Hippocampal formation (tissue), 2 donors: ENCODE data around the gene AKT1.
A peak's percentile ranks its signal among the peaks of the same experiment; 100 is the strongest.
"Not testable (repeated sequence)": the region's sequence is repeated elsewhere in the genome, so short reads cannot be mapped to it uniquely, and the experiment has no call there.

Experiments
- DNase-seq, 2 donors: peaks; one replicate each; lab custom pipeline; 2025; lab: John Stamatoyannopoulos, UW

The AKT1 gene

DNA sequence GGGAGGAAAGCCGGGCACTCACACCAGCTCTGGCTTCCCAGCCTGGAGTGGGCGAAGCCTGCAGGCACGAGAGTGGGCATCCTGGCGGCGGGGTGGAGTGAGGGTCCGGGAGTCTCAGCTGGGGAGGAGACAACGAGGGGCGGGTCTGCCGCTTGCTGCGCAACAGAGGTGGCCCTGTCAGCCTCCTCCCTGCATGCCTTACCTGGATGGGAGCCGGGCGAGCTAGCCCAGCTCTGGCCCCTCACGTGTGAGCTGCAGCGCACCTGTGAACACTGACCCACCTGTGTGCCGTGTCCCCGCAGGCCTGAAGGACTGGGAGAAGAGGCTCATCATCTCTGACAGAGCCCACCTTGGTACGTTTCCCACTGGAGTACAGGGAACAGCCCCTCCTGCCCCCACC is 56.5 kb downstream of the AKT1 start:
- DNase-seq: no peak

DNA sequence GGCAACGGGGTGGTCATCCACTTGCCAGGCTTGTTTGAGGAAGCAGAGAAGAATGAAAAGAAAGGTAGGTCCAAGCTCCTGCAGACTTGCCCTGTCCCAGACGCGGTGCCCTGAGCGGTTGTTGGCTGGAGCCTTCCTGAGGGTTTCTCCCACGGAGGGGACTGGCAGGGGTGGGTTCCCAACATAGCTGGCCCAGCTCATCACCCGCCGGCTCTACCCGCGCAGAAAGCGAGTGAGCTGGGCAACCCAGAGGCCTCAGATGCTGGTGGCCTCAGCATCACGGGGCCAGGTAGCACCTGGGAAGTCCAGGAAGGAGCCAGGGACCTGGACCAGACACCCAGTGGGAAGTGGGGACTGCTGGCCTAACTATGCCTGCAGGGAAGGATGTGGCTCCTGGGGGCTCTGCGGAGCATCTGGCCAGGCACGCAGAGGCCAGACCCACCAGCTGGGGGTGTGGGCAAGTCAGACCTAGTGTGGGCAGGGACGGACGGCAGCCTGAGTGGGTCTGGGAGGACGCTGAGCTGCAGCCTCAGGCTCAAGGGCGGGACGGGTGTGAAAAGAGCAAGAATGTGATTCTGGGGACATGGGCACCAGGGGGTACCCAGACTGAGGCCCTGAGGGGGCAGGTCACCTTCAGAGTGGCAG is 57.1 kb downstream of the AKT1 start:
- DNase-seq: no peak

DNA sequence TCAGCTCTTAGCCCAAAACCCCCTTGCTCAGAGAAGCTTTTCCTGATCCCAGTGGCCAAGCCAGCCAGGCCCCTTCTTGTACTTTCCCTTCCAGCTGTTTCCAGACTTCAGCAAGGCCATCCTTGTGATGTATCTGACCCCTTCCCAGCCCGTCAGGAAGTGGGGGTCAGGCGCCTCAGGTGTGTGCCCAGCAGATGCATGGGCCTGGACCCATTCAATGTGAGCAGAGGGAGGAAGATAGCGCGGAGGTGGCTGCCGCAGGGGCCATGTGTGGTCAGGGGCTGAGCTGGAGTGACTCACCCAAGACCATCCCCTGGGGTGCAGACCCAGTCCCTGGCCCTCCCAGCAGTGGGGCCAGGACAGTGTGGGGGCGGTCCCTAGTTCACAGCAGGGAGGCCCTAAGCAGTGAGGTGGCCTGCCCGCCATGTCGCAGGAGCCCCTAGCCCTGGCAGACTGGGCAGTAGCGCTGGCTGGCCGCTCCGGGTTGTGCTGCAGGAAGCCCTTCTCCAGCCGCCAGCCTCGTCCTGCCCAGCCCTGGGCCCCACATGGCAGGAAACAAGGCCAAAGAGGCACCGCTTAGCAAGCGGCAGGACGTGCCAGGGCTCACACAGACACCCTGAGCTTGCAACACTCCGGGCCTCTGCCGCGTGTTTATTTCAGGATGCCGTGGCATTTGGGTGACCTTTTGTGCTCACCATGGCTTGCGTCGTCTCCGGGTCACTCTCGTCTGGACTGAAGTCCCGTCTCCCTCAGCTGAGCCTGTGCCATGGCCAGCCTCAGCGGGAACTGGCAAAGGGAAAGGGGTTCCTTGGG is 59.5 kb downstream of the AKT1 start:
- peak; percentile 57 to 59 for DNase-seq

DNA sequence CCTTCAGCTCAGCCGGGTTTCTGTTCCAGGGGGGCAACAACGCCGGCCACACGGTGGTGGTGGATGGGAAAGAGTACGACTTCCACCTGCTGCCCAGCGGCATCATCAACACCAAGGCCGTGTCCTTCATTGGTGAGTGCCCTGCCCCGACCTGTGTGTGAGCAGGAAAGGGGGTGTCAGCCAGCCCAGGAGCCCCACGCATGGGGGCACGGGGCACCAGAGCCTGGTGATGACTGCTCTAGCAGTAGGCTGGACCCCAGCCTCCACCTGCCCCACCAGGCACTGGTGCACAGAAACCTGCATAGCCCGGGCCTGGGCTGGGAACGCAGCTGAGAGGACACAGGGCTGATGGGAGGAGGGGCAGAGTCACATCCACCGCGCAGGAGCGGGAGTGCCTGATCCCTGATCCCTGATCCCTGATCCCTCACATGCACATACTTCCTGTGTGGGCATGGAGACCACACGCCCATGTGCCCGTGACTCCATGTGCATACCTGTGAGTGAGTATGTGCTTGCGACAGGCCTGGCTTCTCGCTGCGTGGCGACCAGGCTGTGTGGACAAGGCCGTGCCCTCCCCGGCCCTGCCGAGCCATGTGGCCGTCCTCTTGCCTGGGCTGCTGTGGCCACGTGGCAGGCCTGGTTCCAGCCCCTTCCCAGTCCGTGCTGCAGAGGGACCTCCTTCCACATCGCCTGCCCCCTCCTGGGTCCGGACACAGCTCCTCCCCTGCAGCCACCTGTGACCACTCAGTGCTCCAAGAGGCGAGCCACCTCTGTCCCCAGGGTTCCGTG is 60.4 kb downstream of the AKT1 start:
- no peak for DNase-seq

- DNase-seq: no peak
Measured at GRCh38 chr14:104734601-104734990, 61.0 kb downstream of the AKT1 start.

DNA sequence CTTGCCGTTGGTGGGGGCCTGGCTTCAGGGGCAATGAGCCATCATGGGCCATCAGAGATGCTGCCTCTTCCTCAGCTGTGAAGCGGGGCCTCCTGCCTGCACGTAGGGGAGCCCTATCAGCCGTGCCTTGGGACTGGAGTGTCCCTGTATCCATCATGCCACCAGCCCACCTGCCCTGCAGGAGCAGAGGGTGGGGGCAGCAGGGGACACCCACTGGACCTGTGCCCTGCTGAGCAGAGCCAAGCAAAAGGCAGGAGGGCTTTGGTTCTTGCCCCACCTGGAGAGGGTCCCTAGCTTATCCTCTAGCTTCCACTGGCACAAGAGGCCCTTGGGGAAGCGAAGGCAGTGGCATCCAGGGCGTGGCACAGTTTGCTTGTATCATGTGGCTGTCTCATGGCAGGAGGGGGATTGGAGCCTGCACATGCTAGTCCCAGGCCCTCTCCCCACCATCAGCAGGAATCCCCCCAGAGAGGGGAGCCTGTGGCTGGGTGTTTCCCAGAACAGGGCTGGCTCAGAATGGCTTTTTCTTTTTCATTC is 61.4 kb downstream of the AKT1 start:
- no peak for DNase-seq

DNA sequence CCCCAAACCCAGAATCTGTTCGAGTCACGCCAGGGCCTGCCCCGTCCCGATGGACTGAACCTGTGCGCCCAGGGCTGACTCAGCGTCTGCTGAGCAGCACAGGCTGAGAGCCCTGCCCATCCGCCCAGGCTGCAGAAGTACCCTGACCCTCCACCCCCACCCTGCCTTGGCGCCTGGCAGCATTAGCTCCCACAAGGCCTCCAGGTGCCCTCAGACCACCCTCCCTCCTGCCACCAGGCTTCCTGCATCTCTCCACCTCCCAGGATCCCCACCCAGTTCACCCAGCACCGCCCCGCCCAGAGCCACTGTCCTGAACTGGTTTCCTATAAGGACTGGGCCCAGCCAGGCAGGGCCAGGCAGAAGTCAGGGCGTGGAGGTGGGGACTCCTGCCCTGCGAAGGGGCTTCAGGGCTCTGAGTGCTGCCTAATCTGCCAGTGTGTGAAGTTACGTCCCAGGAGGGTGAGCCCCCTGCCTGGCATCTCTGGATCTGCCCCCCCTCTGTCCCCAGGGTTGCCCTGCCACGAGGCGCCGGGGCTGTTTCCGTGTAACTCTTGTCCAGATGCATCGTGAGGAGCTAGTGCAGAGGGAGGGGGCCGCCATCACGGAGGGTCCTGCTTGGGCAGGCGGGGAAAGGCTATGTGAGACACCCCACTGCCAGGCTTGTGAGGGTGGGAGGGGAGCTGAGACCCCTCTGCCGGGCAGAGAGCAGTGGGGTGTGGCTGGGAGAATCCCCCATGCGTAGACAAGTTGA is 62.4 kb downstream of the AKT1 start:
- no peak for DNase-seq

GRCh38 chr14:104732355-104732804 is 63.2 kb downstream of the AKT1 start:
- DNase-seq: no peak

DNA sequence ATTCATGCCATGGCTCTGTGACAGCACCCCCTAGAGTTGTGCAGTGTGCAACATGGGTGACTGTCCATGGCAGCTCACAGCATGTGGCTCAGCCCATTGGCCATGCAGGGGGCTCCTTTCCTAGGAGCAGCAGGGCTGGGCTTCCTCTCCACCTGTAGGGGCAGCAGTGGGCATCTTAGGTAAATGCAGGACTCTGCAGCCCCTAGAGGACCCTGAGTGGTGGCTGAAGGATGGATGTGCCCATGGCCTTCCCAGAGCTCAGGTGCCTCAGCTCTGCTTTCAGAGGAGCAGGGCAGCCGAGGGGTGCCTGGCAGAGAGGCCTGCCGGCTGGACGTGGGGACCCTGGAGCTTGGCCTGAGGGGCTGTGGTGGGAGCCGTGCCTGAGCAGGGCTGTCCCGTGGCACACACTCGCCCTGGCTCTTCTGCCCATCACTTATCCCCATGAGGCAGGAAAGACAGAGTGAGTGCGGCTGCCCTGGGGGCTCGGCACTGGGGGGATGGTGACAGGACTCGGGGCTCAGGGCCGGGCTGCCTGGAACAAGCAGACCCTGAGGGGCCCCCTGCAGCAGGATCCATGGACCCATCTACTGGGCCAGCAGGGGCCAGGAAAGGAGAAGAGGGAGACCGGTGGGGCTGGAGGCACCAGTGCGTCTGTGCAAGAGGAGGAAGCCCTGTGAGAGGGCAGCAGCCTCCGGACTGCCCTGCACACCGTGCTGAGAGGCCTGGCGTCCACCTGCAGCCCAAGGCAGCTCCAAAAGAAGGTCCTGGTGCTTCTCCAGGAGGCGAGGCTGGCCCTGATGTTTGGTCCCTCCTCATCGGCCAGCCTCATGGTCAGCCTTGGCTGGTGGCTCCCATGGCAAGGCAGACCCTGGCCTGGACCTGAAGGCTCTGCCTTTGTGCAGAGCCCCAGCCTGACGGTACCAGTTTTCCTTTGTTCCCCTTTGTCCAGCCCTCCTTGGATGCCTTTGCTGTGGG is 63.9 kb downstream of the AKT1 start:
- DNase-seq: no peak

GRCh38 chr14:104730487-104730886 is 65.1 kb downstream of the AKT1 start:
- DNase-seq: no peak

DNA sequence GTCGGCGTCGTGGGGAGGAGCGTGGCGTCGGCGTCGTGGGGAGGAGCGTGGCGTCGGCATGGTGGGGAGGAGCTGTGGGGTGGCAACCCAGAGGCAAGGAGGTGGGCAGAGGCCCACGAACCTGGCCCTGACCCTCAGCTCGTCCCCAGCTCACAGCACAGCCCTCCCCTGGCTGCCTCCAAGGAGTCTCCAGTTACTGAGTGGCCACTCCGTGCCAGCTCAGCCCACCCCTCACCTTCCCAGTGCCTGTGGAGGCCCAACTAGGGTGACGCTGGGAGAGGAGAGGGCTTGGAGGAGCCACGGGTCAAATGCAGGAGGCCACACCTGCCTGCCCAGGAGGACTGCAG is 65.7 kb downstream of the AKT1 start:
- no peak for DNase-seq

DNA sequence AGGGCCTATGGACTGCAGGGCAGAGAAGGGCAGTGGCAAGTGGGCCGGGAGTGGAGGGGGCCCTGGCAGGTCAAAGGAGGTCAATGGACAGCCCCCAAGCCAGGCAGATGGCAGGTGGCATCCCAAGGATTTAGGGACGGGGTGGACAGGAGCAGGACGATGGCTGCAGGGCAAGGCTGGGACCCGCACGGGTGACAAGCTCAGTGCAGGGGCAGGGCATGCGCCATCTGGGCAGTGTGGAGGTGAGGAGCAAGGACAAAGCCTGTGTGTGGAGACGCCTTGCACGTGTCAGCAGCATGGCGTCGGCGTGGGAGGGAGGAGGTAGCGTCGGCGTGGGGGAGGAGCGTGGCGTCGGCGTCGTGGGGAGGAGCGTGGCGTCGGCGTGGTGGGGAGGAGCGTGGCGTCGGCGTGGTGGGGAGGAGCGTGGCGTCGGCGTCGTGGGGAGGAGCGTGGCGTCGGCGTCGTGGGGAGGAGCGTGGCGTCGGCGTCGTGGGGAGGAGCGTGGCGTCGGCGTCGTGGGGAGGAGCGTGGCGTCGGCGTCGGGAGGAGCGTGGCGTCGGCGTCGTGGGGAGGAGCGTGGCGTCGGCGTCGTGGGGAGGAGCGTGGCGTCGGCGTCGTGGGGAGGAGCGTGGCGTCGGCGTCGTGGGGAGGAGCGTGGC is 66.2 kb downstream of the AKT1 start:
- DNase-seq: not testable (repeated sequence)

GRCh38 chr14:104728631-104729030 is 66.9 kb downstream of the AKT1 start:
- DNase-seq: no peak

DNA sequence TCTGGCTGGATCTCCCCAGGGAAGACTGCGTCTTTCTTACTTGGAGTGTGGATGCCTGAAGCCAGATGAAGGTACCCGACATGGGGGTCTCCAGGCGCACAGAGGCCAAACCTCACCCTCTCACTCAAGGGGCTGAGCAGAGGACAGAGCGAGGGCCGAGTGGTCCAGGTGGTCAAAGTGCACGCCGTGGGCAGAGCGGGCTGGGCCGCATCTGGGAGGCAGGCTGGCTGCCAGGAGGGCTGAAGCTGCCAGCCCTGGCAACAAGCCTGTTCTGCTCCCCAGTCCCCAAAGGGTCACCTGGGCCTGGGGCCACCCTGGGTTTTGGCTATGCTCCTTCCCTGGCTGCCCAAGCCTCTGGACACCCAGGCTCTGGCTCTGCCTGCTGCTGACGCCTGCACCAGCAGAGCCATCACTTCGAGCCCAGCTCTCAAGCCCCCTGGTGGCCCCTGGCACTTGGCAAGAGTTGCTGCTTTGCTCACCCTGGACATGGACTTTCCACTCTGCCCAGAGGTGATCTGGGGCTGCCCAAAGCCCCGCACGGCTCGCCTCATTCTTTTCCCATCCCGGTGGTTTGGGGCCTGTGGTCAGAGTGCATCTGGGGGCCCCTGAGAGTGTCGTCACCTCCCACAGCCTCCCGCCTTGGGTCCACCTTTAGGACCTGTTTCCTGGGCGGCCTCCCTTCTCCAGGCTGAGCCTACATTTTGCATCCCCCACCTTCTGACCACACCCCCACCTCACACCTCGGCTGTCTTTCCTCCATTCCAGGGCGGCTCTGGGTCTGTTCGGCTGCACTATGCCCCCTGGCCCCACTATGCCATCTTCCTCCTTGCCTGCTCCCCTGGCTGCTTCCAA is 68.7 kb downstream of the AKT1 start:
- DNase-seq: no peak

GRCh38 chr14:104725772-104726548 is 69.6 kb downstream of the AKT1 start:
- no peak for DNase-seq

DNA sequence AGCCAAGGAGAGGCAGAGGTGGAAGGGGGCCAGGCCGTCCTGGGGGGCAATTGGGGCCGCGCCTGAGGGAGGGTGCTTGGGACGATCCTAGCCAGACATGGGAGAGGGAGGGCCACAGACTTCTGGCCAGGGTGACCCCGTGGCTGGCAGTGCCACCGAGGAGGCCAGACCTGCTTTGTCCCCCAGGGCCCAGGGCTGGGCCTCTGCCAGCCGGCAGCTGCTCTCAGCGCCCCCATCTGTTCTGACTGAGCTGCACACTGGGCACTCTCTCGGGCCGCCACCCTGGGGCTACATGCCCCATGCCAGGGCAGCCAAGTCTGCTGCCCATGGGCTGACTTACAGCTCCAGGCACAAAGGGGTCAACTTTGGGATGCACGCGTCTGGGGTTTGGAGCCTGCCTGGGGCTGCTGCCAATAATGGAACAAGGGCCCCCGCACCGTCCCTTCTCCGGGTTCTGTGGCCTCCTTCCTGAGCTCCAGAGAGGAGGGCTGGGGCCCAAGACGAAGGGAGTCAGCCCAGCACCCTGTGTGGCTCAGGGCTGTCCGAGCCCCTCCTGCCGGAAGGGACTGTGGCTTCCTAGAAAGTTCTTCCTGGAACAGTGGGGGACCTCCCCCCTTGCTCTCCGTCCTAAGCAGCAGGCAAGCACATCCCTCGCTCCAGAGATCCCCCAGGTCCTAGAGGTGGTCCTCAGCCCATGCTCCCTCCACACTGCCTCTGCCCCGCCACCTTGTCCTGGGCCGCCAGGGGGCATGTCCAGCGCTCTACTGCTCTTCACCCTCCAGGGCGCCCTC is 70.4 kb downstream of the AKT1 start:
- DNase-seq: peak in 1 of 2 donors; percentile 24

- DNase-seq: no peak
Measured at GRCh38 chr14:104724407-104724980, 71.1 kb downstream of the AKT1 start.
